ENCODE measurements around the gene ZNRF2. TPM values are rescaled to one million over a fixed set of nuclear protein-coding genes. Genes with fewer than 3 reads are reported as not detected.
A peak's percentile ranks its signal among the peaks of the same experiment; 100 is the strongest.

ZNRF2 gene
- total RNA-seq, 6 donors from 2014 or later, result 20.2 to 44.1 (median 27.1) TPM

DNA sequence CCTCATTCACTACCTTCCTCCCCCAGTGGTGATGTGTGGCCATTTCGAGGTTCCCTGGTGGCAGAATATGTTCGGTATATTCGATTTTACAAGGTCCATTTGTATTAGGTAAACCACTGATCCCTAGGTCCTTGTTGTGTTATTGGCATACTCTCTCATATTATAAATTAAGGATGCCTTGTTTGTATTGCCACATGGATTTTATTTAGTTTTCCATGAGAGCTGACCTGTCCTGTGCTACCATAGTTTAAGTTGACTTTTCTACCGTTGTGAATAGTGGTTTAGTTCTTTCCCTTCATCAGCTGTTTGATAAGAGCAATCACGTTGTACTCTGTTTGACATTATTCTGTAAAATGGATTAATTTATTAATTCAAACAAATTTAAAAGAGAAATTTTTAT lies 29.4 kb downstream of the ZNRF2 start:
- Histone ChIP-seq H3K27me3 (no peaks in the 10 kb centered on the region), H3K9me3 (no peaks in the 10 kb centered on the region), H3K4me1 (peaks cover 0 to 13% (median 3%) of the 10 kb centered on the region in 4 donors), H3K27ac (no peak overlapping the region), H3K4me3 (no peak overlapping the region), H3K36me3 (no peaks in the 10 kb centered on the region)
- DNase-seq (no peak), ATAC-seq (ENCODE audit: low FRiP score in 2 of 2) (no peak)
- WGBS, 2 donors, result 83 to 85% methylated on average over 5 of the region's 5 CpGs
- TF ChIP-seq POLR2AphosphoS5 (IDR thresholded peaks at IDR 0.05), result no peak
- TF ChIP-seq, protein P1, sequence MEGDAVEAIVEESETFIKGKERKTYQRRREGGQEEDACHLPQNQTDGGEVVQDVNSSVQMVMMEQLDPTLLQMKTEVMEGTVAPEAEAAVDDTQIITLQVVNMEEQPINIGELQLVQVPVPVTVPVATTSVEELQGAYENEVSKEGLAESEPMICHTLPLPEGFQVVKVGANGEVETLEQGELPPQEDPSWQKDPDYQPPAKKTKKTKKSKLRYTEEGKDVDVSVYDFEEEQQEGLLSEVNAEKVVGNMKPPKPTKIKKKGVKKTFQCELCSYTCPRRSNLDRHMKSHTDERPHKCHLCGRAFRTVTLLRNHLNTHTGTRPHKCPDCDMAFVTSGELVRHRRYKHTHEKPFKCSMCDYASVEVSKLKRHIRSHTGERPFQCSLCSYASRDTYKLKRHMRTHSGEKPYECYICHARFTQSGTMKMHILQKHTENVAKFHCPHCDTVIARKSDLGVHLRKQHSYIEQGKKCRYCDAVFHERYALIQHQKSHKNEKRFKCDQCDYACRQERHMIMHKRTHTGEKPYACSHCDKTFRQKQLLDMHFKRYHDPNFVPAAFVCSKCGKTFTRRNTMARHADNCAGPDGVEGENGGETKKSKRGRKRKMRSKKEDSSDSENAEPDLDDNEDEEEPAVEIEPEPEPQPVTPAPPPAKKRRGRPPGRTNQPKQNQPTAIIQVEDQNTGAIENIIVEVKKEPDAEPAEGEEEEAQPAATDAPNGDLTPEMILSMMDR (IDR thresholded peaks at IDR 0.05), result no peak
- no peak for TF ChIP-seq POLR2A (IDR thresholded peaks at IDR 0.05)
- TF ChIP-seq EP300 (IDR thresholded peaks at IDR 0.05), result no peak

DNA sequence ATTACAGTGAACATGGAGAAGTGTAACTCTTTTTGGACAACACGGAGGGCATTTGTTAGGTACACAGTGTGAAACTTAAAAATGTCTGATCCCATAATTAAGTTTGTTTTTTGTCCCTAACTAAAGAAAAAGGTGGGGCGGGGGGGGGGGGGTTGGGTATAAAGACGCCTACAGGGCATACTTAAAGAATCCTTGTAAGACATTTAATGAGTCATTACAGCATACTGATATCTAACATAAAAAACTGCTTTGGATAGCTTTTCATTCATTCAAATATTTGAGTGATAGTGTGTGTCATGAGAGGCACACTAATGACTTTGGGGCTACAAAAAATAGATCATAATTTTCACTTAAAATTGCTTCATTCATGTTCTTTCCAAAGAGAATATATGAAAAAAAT lies 31.2 kb downstream of the ZNRF2 start:
- peaks cover 0 to 8% (median under 1%) of the 10 kb centered on the region in 4 donors for H3K4me1 ChIP-seq
- 91 to 96% methylated on average over 3 of the region's 3 CpGs for WGBS, 2 donors
- TF ChIP-seq POLR2A (IDR thresholded peaks at IDR 0.05) (no peak), EP300 (IDR thresholded peaks at IDR 0.05) (no peak), POLR2AphosphoS5 (IDR thresholded peaks at IDR 0.05) (no peak)
- TF ChIP-seq, protein P1 (IDR thresholded peaks at IDR 0.05), result no peak

DNA sequence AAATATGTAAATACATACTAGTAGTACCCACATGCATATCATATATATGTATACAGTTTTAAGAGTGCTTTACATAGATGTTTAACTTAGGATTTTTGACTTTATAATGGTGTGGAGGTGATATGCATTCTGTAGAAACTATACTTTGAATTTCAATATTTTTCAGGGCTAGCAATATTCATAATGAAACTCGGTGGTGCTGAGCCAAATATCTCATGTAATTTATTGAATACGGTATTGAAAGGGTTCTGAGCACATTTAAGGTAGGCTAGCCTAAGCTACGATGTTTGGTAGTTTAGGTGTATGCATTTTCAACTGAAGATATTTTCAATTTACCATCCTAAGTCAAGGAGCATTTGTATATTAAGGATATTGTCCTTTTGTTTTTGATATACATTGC lies 36.0 kb downstream of the ZNRF2 start:
- H3K27me3 ChIP-seq, result no peaks in the 10 kb centered on the region
- DNase-seq (no peak), ATAC-seq (ENCODE audit: low FRiP score in 2 of 2) (no peak)
- TF ChIP-seq POLR2AphosphoS5 (IDR thresholded peaks at IDR 0.05), result no peak
- no peak for TF ChIP-seq EP300 (IDR thresholded peaks at IDR 0.05)
- TF ChIP-seq, protein P1 (IDR thresholded peaks at IDR 0.05), result no peak
- TF ChIP-seq POLR2A (IDR thresholded peaks at IDR 0.05), result no peak
- H3K4me1 ChIP-seq, result peaks cover 6 to 20% (median 11%) of the 10 kb centered on the region in 4 donors
- peak overlapping the region in 1 of 4 donors; percentile 3 for H3K27ac ChIP-seq
- H3K9me3 ChIP-seq, result no peaks in the 10 kb centered on the region
- WGBS, 2 donors, result 77 to 81% methylated on average over 3 of the region's 3 CpGs
- H3K36me3 ChIP-seq, result peaks cover 0 to 2% (median 0%) of the 10 kb centered on the region in 4 donors
- no peak overlapping the region for H3K4me3 ChIP-seq

More for the DNA sequence above, 31.2 kb downstream of the ZNRF2 start:
- Histone ChIP-seq H3K36me3 (no peaks in the 10 kb centered on the region), H3K4me3 (no peak overlapping the region), H3K9me3 (no peaks in the 10 kb centered on the region), H3K27me3 (no peaks in the 10 kb centered on the region), H3K27ac (no peak overlapping the region)
- DNase-seq (no peak), ATAC-seq (ENCODE audit: low FRiP score in 2 of 2) (no peak)

DNA sequence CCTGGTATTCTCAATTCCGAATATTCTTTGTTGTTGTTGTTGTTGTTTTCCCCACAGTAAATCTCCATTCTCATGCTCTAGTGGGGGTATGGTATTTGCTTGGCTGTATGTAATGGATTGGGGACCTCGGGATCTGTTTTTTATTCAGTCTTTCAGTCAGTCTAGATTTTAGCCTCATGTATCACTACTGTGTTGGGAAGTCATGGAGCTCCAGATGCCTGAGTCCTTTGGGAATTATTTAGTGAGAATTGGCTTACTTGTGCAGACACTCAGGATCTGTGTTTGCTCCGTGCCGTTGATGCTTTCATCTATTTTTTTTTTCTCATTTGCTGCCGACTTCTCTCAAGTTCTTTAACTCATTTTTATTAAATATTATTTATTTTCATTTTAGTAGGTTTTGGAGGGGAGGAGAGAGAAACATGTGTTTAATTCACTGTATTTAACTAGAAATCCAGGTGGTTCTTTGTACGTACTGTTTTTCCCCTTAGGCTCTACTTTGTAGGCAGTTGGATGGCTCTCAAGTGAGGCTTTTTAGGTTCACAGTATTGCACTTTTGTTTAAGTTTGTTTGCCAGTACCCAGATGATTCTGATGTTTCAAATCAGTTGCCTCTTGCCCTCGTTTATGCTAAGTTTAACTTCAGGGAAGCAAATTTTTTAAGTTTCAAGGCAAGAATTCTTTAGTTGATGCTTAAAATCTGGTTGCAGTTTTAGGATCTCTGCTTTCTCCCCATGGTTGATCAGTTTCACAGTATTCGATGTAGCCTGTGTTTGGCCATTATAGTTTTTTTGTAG lies 36.9 kb downstream of the ZNRF2 start:
- Histone ChIP-seq H3K27ac (peak overlapping the region; percentile 49 to 71 (median 62)), H3K27me3 (no peaks in the 10 kb centered on the region), H3K4me3 (peak overlapping the region in 2 of 4 donors; percentile 15 to 25), H3K4me1 (peaks cover 6 to 20% (median 11%) of the 10 kb centered on the region in 4 donors), H3K9me3 (no peaks in the 10 kb centered on the region), H3K36me3 (peaks cover 0 to 2% (median 0%) of the 10 kb centered on the region in 4 donors)
- WGBS, 2 donors, result 43 to 45% methylated on average over 8 of the region's 8 CpGs
- peak in 1 of 2 donors; percentile 67 for ATAC-seq (ENCODE audit: low FRiP score in 2 of 2)
- TF ChIP-seq POLR2A (IDR thresholded peaks at IDR 0.05), result no peak
- no peak for DNase-seq

DNA sequence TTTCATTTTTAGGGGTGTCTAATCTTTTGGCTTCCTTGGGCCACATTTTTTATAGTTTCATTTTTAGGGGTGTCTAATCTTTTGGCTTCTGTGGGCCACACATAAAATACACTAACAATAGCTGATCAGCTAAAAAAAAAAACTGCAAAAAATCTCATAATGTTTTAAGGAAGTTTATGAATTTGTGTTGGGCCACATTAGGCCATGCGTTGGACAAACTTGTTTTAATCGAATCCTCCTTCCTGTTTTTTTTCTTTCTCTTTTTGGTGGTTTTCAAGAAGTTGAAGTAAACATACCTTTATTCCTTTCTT lies 37.4 kb downstream of the ZNRF2 start:
- no peak for DNase-seq
- no peaks in the 10 kb centered on the region for H3K27me3 ChIP-seq

More for the DNA sequence above, 37.4 kb downstream of the ZNRF2 start:
- Histone ChIP-seq H3K27ac (peak overlapping the region; percentile 49 to 71 (median 62)), H3K4me1 (peaks cover 6 to 20% (median 11%) of the 10 kb centered on the region in 4 donors), H3K9me3 (no peaks in the 10 kb centered on the region), H3K4me3 (peak overlapping the region in 2 of 4 donors; percentile 15 to 25), H3K36me3 (peaks cover 0 to 2% (median 0%) of the 10 kb centered on the region in 4 donors)
- WGBS, 2 donors, result 30 to 33% methylated on average over 2 of the region's 2 CpGs
- peak in 1 of 2 donors; percentile 32 for ATAC-seq (ENCODE audit: low FRiP score in 2 of 2)
- TF ChIP-seq POLR2AphosphoS5 (IDR thresholded peaks at IDR 0.05) (no peak), EP300 (IDR thresholded peaks at IDR 0.05) (no peak), POLR2A (IDR thresholded peaks at IDR 0.05) (no peak)
- TF ChIP-seq, protein P1 (IDR thresholded peaks at IDR 0.05), result no peak
